ENCODE measurements around the gene PLCB4.

PLCB4 gene

DNA sequence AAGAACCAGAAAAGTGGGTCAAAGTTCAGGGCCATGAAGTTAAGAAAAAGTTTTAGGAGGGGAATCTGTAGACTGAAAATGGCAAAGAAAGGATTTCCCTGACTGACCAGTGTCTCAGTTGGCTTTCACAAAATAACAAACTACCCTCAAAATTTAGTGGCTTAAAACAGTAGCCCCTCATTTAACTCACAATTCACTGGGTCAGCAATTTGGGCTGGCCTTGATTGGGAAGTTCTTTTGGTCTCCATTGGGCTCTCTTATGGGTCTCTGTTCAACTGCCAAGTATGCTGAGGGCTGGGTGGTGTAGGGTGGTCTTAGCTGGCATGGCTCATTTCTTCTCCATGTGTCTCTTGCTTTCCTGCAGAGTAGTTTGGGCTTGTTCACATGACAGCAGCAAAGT, 161.5 kb downstream of the PLCB4 start:
- no peak for DNase-seq

GRCh38 chr20:9233804-9234203, 164.9 kb downstream of the PLCB4 start:
- DNase-seq, result no peak

DNA sequence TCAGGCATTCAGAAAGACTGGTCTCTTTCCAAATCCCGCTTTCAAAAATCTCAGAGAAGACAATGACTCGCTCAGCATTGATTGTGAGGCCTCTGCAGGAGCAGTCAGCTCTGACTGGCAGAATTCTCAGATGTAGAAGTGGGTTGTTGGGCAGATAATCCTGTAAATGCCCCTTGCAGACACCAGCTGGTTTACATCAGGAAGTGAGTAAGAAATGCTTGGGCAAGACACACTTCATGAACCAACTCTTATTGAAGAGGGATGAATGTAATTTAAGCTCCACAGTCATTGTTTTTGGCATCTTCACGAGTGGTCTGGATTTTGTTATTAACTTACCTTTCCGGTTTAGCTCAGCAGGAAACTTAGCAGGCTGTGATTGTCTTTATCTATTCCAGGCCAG, 166.6 kb downstream of the PLCB4 start:
- DNase-seq, result no peak

DNA sequence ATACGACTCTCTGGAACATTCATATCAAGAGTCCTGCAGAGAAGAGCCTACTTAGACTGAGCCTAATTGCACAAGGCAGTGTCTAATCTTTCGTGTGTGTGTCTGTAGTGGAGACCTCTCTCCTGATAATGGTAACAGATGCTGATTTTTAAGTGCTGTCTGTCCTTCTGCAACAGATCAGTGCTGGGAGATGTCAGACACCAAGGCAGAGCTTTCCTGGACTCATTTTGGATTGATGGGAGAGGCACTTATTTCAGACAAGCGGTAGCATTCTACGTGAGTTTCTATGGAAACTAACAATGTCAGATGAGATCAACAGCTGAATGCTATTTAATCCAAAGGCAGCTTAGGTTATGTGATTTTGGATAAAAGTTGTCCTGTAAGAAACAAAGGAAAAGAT, 167.6 kb downstream of the PLCB4 start:
- DNase-seq, result no peak

GRCh38 chr20:9241232-9241692, 172.4 kb downstream of the PLCB4 start:
- no peak for DNase-seq

DNA sequence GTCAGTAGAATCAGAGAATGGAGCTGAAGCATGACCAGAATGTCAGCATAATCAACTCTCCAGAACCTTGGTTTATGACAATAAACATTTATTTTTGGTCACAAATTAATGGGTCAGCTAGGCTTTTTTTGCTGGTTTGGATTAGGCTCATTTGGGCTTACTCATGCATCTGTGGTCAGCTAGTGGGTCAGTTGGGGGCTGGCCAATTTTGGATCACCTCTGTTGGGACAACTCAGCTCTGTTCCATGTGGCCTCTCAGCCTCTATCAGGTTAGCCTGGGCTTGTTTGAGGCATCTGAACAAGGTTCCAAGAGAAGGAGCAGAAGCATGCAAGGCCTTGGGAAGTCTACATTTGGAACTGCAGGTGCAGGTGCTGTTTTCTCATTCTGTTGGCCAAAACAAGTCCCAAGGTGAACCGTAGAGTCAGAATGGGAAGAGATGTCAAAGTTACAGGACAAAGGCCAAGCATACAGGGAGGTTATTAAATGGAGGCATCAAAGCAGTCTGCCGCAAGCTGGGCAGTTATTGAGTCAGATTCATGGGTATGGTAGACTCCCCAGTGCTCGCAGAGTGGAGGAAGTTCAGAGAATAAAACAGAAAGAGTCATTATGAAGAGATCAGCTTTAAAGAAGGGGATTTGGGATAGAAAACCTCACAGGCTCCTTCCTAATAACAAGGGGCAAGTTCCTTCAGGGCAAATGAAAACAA, 173.0 kb downstream of the PLCB4 start:
- DNase-seq, result no peak

DNA sequence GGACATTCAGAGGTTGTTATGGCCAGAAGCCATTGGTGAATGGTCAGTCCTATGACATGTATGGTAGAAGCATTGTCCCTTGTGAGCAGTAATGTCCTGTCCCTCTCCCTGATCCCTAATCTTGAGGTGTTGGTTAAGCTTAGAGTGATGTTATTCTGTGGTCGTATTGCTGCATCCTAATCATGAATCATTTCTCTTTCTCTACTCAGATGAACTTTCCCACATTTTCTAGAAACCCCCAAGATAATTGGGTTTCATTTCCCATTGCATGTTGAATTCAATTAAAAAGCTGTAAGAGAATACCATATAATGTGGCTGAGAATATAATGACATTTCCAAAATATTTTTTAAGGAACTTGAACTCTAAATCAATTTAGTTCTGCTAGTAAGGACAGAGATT, 175.1 kb downstream of the PLCB4 start:
- DNase-seq, result no peak

DNA sequence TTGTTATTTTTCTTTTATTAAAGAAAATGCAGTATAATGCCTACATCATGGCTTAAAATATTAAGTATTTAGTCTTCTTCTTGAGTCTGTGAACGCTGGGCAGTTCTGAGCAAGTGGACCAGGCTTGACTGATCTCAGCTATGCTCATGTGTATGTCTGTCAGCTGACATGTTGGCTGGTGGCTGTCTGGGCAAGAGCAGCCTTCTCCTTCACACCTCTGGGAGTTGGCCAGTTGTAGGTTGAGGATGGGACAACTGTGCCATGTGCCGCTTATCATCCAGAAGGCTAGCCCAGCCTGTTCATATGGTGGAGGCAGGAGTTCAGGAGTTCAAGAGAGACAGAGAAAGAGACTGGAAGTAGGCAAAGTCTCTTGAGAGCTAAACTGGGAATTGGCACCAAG, 175.9 kb downstream of the PLCB4 start:
- no peak for DNase-seq

DNA sequence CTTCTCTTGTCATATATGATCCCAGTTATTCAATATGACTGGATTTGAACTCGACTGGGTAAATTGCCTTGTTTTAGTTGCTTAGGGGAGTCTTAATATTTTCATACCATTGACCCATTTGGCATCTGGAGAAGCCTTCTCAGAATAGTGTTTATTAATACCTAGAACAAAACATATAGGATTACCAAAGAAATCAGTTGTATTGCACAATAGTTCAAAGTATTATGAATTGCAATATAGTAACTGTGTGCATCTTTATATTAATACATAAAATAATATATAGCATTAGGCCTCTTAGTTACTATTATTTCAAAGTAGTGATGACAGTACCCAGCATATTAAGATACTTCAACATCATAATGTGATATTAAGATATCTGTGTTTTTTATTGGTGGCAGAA, 177.8 kb downstream of the PLCB4 start:
- DNase-seq, result no peak

DNA sequence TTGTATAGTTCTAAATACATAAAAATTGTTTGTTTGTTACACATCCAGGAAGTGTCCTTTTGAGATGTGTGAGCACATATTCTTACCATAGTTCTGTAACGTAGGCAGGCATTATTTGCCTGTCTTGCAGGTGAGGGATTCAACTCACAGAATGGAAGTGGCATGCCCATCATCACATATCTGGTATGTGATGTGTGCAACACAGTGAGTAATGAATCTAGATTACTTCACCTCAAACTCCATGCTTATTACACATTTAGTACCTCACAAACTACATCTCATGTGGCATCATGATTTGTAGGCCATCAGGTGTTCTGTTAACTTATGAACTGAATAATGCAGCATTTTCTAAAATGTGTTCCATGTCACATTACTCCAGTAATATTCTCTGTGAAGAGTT, 181.6 kb downstream of the PLCB4 start:
- no peak for DNase-seq

DNA sequence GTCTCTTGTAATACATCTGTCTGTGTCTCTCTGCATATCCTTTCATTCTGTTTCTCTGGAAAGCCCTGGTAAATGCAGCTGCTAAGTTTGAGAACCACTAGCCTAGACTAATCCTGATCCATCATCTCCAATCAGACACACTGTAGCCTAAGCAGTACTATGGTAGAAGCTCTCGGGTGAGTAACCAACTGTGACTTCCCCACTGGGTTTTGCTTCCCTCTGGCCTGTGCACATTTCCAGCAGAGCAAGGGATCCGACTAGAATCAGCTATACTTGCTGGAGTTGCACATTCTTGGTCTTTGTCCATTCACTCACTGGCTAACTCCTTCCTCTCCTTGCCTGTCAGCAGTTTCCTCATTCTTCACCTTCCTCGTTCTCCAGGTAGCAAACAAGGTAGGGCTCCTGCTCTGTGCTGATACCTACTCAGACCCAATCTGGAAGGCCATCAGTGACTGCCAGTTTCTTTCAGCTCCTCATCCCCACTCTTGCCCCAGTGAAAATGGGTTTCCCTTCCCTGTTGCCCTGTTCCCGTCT, 184.2 kb downstream of the PLCB4 start:
- DNase-seq, result no peak

DNA sequence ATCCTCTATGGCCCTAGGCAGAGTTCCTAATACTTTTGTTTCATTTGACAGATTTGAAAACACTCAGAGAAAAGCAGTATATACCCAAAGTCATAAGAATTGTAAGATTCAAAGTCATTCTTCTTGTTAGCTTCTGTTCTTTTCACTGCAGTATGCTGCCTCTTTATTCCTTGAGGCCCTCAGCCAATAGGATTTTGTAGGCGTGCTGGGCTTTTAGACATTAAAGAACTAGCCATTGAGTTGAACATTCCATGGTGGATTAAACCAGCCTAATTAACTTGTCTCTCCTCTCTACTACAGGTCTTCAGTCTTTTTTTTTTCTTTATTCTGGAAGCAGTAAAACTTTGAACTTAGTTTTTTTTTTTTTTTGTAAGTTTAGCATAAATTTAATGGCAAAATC, 186.3 kb downstream of the PLCB4 start:
- DNase-seq, result no peak

- no peak for DNase-seq
These were observed 187.5 kb downstream of the PLCB4 start for GRCh38 chr20:9256393-9256792.

GRCh38 chr20:9258901-9259300, 190.0 kb downstream of the PLCB4 start:
- DNase-seq, result no peak

GRCh38 chr20:9260027-9260426, 191.1 kb downstream of the PLCB4 start:
- no peak for DNase-seq

DNA sequence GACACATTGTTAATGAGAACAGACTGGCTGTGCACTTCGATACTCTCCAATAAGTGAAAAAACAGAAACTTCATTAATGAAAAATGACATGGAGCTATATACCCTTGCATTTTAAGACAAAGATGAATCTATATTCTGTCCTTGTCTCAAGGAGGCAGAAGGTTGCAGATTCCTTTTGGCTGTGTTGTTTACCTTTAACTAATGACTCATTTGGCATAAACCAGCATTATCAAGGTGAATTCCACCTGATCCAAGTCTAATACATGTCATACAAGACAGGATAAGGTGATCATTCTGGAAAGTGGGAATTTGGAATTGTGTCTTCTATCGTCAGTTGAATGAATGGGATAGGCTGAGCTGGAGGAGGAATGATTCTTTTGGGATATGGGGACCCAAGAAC, 192.9 kb downstream of the PLCB4 start:
- no peak for DNase-seq

- no peak for DNase-seq
These were observed 193.8 kb downstream of the PLCB4 start for GRCh38 chr20:9262653-9263194.

GRCh38 chr20:9269280-9269971, 200.5 kb downstream of the PLCB4 start:
- no peak for DNase-seq

DNA sequence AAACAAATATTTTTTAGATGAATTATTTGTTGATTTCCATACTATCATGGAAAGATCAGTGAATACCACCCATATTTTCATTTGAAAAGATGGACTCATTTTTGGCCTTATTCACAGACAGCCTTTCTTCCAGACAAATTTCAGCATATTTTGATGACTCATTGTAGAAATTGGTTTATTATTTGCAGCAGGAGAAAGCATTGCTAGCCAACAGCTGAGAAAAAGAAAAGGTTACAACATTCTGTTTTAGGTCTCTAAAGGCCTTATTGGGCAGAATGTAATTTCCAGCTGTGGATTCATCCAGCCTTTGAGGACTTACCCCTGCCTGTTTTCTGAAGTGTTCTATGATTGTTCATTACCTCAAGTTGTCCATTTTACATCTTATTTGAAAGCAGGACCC, 201.9 kb downstream of the PLCB4 start:
- no peak for DNase-seq

GRCh38 chr20:9276966-9277468, 208.1 kb downstream of the PLCB4 start:
- no peak for DNase-seq

DNA sequence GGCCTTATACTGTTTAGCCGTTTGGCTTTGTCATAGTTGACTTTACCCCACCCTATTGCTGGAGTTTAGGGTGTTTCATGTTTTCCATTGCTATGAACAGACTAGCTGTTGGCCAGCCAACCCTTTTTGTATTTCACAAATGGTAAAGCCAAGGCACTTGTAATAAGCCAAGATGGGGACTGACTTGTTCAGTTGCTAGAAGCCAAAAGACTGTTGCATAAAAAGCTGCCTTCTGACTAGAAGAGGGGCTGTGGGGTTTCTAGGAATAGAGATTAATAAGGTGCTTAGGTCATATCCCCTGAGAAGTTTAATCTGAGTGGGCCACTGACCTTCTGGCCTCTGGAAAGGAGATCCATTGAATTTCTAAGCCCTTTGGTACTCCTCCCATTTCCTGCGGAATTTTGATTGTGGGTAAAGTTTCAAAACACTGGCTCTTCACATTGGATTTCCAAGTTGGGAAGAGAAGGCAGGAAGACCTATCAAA, 211.1 kb downstream of the PLCB4 start:
- no peak for DNase-seq

DNA sequence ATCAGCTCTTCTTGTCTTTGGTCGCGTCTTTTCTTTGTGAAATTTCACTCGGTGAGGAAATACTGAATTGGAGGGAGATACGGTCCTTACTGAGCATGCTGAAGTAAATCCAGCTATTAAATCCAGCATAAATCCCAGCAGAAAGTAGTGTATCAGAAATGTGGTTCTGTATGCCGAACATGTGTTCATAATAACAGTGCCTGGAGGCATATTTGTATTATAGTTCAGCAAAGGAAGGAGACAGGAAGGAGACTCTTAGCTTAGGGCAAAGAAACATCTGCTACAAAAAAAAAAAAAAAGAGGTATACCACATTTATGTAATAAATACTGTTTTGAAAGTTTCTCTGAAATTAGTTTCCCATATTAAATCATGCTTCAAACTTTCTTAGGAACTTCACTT, 211.8 kb downstream of the PLCB4 start:
- DNase-seq, result no peak

GRCh38 chr20:9281803-9282202, 212.9 kb downstream of the PLCB4 start:
- DNase-seq, result no peak

- DNase-seq, result no peak
These were observed 216.7 kb downstream of the PLCB4 start for GRCh38 chr20:9285617-9286016.
